ENCODE measurements around the gene NTSR1.

The NTSR1 gene

DNA sequence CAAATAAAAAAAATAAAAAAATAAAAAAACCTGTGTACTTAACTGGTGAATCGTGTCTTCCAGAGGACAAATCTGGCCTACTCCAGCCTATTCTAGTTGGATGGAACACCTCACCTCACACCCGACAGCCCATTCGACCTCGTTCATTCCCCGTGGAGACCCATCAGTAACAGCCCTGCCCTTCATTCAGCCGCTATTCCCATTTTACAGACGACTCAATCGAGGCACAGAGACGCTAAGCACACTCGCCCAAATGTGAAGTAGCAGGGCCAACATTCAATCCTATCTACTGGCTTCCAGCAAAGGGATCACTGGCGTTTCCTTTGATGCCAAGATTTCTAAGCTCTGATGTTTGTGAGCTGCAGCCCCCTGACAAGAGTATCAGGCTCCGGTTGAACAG lies 1.8 kb upstream of the NTSR1 start:
- no peak for DNase-seq (ENCODE audit: low read depth)
- no peak for TF ChIP-seq CTCF (IDR thresholded peaks at IDR 0.05; ENCODE audit: low read length, missing control alignments)

DNA sequence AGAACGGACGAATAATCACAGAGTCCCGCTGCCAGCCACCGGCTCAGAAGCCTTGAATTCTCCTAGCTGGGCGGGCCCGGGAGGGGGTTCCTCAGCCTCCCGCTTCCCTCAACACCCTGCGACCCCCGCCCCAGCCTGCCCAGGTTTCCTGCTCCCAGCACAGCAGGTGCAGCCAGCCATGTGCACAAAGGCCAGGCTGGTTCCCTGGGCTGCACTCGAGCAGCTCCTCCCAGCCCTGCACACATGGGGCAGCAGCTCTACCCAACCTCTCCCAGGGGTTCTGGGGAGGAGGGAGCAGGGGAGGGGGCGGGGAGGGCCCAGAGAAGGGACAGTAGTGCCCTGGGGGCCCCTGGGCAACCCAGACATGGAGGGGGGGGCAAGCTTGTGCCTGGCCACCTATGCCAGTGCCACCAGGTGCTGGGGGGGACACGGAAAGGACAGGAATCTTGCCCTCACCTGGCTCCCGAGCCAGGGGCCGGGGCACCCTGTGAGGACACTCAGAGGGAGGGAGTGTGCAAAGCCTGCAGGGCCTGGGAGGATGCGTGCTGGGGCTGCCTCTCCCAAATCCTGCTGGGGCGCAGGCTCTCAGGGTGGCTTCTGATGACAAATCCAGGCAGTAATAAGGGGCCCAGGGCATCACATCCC lies 1.2 kb upstream of the NTSR1 start:
- TF ChIP-seq CTCF (IDR thresholded peaks at IDR 0.05; ENCODE audit: low read length, missing control alignments) = no peak
- no peak for DNase-seq (ENCODE audit: low read depth)
- no peak overlapping the region for H3K4me3 ChIP-seq (replicated peaks; ENCODE audit: low read depth, low read length)

More for the DNA sequence above, 1.8 kb upstream of the NTSR1 start:
- no peak overlapping the region for H3K4me3 ChIP-seq (replicated peaks; ENCODE audit: low read depth, low read length)

- peak; percentile 11 for TF ChIP-seq CTCF (IDR thresholded peaks at IDR 0.05; ENCODE audit: low read length, missing control alignments)
- no peak overlapping the region for H3K4me3 ChIP-seq (replicated peaks; ENCODE audit: low read depth, low read length)
- DNase-seq (ENCODE audit: low read depth) = no peak
Measured at GRCh38 chr20:62707921-62708521, 615 bp upstream of the NTSR1 start.

GRCh38 chr20:62709537-62709905 lies 885 bp downstream of the NTSR1 start:
- TF ChIP-seq CTCF (IDR thresholded peaks at IDR 0.05; ENCODE audit: low read length, missing control alignments) = no peak
- no peak overlapping the region for H3K4me3 ChIP-seq (replicated peaks; ENCODE audit: low read depth, low read length)
- DNase-seq (ENCODE audit: low read depth) = no peak

DNA sequence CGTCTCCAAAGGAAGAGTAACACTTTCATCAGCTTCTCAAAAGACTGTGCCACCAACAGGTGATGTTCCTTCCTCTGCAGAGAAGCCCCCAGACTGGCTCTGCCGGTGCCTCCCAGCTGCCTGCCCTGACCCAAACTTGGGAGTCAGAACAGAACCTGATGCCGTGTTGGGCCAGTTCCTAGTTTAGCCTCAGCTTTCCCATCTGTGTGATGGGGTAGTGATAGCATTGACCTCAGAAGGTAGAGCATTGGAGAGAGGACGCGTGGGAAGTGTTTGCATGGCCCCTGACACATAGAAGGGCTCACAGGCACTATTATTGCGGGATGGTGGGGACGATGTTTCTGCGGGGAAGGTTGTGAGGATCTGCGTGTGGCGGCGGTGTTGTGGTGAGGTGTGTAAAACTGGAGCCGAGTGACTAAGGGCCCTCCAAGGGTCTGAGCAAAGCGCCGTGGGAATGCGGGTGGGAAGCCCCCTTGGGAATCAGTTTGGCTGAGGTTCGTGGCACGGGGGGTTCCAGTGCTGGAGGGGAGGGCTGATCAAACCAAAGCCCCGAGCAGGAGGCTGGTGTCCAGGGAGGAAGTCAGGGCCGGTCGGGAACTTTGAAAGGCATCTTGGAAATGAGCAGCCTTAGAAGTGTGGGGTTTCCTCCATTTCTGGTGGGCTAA lies 1.7 kb downstream of the NTSR1 start:
- TF ChIP-seq CTCF (IDR thresholded peaks at IDR 0.05; ENCODE audit: low read length, missing control alignments) = no peak
- no peak overlapping the region for H3K4me3 ChIP-seq (replicated peaks; ENCODE audit: low read depth, low read length)
- DNase-seq (ENCODE audit: low read depth) = no peak

- no peak for TF ChIP-seq CTCF (IDR thresholded peaks at IDR 0.05; ENCODE audit: low read length, missing control alignments)
- DNase-seq (ENCODE audit: low read depth) = no peak
- H3K4me3 ChIP-seq (replicated peaks; ENCODE audit: low read depth, low read length) = no peak overlapping the region
Measured at GRCh38 chr20:62710886-62711702, 2.5 kb downstream of the NTSR1 start.
